HL-60 (cell line): ENCODE data around the gene CBX1.

Experiments used
- TF ChIP-seq, protein P1 (sequence below): IDR thresholded peaks from one replicate; pipeline ENCODE4 v1.5.1; 2011; ENCODE audit warnings: low read length, control low read depth, inconsistent platforms; ENCODE audit not compliant: insufficient read depth
- TF ChIP-seq, protein P2 (sequence below): IDR thresholded peaks from 2 replicates; pipeline ENCODE4 v1.6.1; 2012; ENCODE audit warnings: low read depth; ENCODE audit not compliant: insufficient replicate concordance

DNA sequence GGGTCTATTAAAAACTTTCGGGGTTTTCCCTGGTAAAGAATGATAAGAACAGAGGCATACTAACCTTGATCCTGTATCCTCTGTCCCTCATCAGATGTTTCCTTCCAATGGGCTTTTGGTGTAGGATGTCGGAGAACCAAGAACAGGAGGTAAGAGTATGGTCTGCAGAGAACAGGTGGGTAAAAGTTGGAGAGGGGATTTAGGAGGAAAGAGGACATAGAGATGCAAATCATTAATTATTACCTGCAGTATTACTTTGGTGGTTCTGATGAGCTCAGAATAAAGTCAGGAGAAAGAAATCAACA is 10.6 kb upstream of the CBX1 start:
- TF ChIP-seq, protein P1, sequence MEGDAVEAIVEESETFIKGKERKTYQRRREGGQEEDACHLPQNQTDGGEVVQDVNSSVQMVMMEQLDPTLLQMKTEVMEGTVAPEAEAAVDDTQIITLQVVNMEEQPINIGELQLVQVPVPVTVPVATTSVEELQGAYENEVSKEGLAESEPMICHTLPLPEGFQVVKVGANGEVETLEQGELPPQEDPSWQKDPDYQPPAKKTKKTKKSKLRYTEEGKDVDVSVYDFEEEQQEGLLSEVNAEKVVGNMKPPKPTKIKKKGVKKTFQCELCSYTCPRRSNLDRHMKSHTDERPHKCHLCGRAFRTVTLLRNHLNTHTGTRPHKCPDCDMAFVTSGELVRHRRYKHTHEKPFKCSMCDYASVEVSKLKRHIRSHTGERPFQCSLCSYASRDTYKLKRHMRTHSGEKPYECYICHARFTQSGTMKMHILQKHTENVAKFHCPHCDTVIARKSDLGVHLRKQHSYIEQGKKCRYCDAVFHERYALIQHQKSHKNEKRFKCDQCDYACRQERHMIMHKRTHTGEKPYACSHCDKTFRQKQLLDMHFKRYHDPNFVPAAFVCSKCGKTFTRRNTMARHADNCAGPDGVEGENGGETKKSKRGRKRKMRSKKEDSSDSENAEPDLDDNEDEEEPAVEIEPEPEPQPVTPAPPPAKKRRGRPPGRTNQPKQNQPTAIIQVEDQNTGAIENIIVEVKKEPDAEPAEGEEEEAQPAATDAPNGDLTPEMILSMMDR, result no peak
- TF ChIP-seq, protein P2, sequence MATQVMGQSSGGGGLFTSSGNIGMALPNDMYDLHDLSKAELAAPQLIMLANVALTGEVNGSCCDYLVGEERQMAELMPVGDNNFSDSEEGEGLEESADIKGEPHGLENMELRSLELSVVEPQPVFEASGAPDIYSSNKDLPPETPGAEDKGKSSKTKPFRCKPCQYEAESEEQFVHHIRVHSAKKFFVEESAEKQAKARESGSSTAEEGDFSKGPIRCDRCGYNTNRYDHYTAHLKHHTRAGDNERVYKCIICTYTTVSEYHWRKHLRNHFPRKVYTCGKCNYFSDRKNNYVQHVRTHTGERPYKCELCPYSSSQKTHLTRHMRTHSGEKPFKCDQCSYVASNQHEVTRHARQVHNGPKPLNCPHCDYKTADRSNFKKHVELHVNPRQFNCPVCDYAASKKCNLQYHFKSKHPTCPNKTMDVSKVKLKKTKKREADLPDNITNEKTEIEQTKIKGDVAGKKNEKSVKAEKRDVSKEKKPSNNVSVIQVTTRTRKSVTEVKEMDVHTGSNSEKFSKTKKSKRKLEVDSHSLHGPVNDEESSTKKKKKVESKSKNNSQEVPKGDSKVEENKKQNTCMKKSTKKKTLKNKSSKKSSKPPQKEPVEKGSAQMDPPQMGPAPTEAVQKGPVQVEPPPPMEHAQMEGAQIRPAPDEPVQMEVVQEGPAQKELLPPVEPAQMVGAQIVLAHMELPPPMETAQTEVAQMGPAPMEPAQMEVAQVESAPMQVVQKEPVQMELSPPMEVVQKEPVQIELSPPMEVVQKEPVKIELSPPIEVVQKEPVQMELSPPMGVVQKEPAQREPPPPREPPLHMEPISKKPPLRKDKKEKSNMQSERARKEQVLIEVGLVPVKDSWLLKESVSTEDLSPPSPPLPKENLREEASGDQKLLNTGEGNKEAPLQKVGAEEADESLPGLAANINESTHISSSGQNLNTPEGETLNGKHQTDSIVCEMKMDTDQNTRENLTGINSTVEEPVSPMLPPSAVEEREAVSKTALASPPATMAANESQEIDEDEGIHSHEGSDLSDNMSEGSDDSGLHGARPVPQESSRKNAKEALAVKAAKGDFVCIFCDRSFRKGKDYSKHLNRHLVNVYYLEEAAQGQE, result no peak
